Measurements from ENCODE around the gene UBL4B. TPM values are rescaled to one million over a fixed set of nuclear protein-coding genes. Genes with fewer than 3 reads are reported as not detected.
A peak's percentile ranks its signal among the peaks of the same experiment; 100 is the strongest.

The UBL4B gene
- total RNA-seq, 2 donors from 2014 or later = not detected

GRCh38 chr1:110130989-110131388 lies 18.7 kb downstream of the UBL4B start:
- Mint-ChIP-seq H3K27ac (no peak overlapping the region), H3K36me3 (no peaks in the 10 kb centered on the region), H3K9me3 (no peaks in the 10 kb centered on the region)
- no peak for DNase-seq (ENCODE audit: low spot score in 2 of 2)
- ATAC-seq = no peak

- Mint-ChIP-seq H3K27ac (no peak overlapping the region), H3K36me3 (no peaks in the 10 kb centered on the region), H3K9me3 (no peaks in the 10 kb centered on the region)
- ATAC-seq (no peak), DNase-seq (ENCODE audit: low spot score in 2 of 2) (no peak)
Observed at GRCh38 chr1:110132682-110133081, 20.4 kb downstream of the UBL4B start.

- Mint-ChIP-seq H3K36me3 (no peaks in the 10 kb centered on the region), H3K9me3 (no peaks in the 10 kb centered on the region), H3K27ac (no peak overlapping the region)
- ATAC-seq = no peak
- no peak for DNase-seq (ENCODE audit: low spot score in 2 of 2)
Observed at GRCh38 chr1:110133436-110133835, 21.2 kb downstream of the UBL4B start.

GRCh38 chr1:110134050-110134595 lies 21.9 kb downstream of the UBL4B start:
- H3K36me3 Mint-ChIP-seq = no peaks in the 10 kb centered on the region
- H3K27ac Mint-ChIP-seq = no peak overlapping the region
- ATAC-seq = no peak
- H3K9me3 Mint-ChIP-seq = no peaks in the 10 kb centered on the region
- DNase-seq (ENCODE audit: low spot score in 2 of 2) = no peak

- DNase-seq (ENCODE audit: low spot score in 2 of 2) = no peak
- H3K36me3 Mint-ChIP-seq = no peaks in the 10 kb centered on the region
- H3K27ac Mint-ChIP-seq = no peak overlapping the region
- ATAC-seq = no peak
- H3K9me3 Mint-ChIP-seq = no peaks in the 10 kb centered on the region
Observed at GRCh38 chr1:110135246-110135645, 23.0 kb downstream of the UBL4B start.

GRCh38 chr1:110135666-110136065 lies 23.4 kb downstream of the UBL4B start:
- Mint-ChIP-seq H3K36me3 (no peaks in the 10 kb centered on the region), H3K9me3 (no peaks in the 10 kb centered on the region), H3K27ac (no peak overlapping the region)
- no peak for ATAC-seq
- DNase-seq (ENCODE audit: low spot score in 2 of 2) = no peak

- H3K9me3 Mint-ChIP-seq = no peaks in the 10 kb centered on the region
- H3K27ac Mint-ChIP-seq = no peak overlapping the region
- H3K36me3 Mint-ChIP-seq = no peaks in the 10 kb centered on the region
- ATAC-seq = peak; percentile 43 to 76
- DNase-seq (ENCODE audit: low spot score in 2 of 2) = peak in 1 of 2 donors; percentile 12
Observed at GRCh38 chr1:110136911-110137310, 24.7 kb downstream of the UBL4B start.

GRCh38 chr1:110138956-110139355 lies 26.7 kb downstream of the UBL4B start:
- H3K36me3 Mint-ChIP-seq = no peaks in the 10 kb centered on the region

GRCh38 chr1:110144366-110144765 lies 32.1 kb downstream of the UBL4B start:
- DNase-seq (ENCODE audit: low spot score in 2 of 2) (peak in 1 of 2 donors; percentile 3), ATAC-seq (no peak)
- no peaks in the 10 kb centered on the region for H3K36me3 Mint-ChIP-seq
- no peak overlapping the region for H3K27ac Mint-ChIP-seq
- no peaks in the 10 kb centered on the region for H3K9me3 Mint-ChIP-seq

More at GRCh38 chr1:110138956-110139355, 26.7 kb downstream of the UBL4B start:
- no peaks in the 10 kb centered on the region for H3K9me3 Mint-ChIP-seq
- DNase-seq (ENCODE audit: low spot score in 2 of 2) (no peak), ATAC-seq (no peak)
- H3K27ac Mint-ChIP-seq = no peak overlapping the region

GRCh38 chr1:110148961-110149360 lies 36.7 kb downstream of the UBL4B start:
- H3K27ac Mint-ChIP-seq = no peak overlapping the region

GRCh38 chr1:110150330-110151174 lies 38.3 kb downstream of the UBL4B start, which contains the start of gene SLC6A17:
Gene SLC6A17, plus strand, starts transcription at chr1:110150494. Its CDS starts 16,436 bp downstream, at chr1:110166930.
- H3K36me3 Mint-ChIP-seq = peaks cover 0 to 4% of the 10 kb centered on the region in 2 donors
- H3K9me3 Mint-ChIP-seq = no peaks in the 10 kb centered on the region
- ATAC-seq (peak; percentile 75 to 93), DNase-seq (ENCODE audit: low spot score in 2 of 2) (peak in 1 of 2 donors; percentile 62)
- H3K27ac Mint-ChIP-seq = no peak within 1 kb of the TSS

More at GRCh38 chr1:110148961-110149360, 36.7 kb downstream of the UBL4B start:
- peaks cover 0 to 4% of the 10 kb centered on the region in 2 donors for H3K36me3 Mint-ChIP-seq
- ATAC-seq = no peak
- H3K9me3 Mint-ChIP-seq = no peaks in the 10 kb centered on the region
- no peak for DNase-seq (ENCODE audit: low spot score in 2 of 2)

- H3K9me3 Mint-ChIP-seq = no peaks in the 10 kb centered on the region
- H3K27ac Mint-ChIP-seq = no peak overlapping the region
- peaks cover 0 to 4% of the 10 kb centered on the region in 2 donors for H3K36me3 Mint-ChIP-seq
- DNase-seq (ENCODE audit: low spot score in 2 of 2) = no peak
- ATAC-seq = no peak
Observed at GRCh38 chr1:110151175-110151669, 39.0 kb downstream of the UBL4B start.

- DNase-seq (ENCODE audit: low spot score in 2 of 2) (no peak), ATAC-seq (no peak)
- Mint-ChIP-seq H3K36me3 (peaks cover 0 to 4% of the 10 kb centered on the region in 2 donors), H3K9me3 (no peaks in the 10 kb centered on the region), H3K27ac (no peak overlapping the region)
Observed at GRCh38 chr1:110152133-110152785, 40.0 kb downstream of the UBL4B start.

- no peak overlapping the region for H3K27ac Mint-ChIP-seq
- peaks cover 0 to 3% of the 10 kb centered on the region in 2 donors for H3K9me3 Mint-ChIP-seq
- ATAC-seq = no peak
- no peak for DNase-seq (ENCODE audit: low spot score in 2 of 2)
- peaks cover 0 to 4% of the 10 kb centered on the region in 2 donors for H3K36me3 Mint-ChIP-seq
Observed at GRCh38 chr1:110153407-110153950, 41.2 kb downstream of the UBL4B start.

GRCh38 chr1:110155878-110156522 lies 43.8 kb downstream of the UBL4B start:
- Mint-ChIP-seq H3K9me3 (peaks cover 0 to 3% of the 10 kb centered on the region in 2 donors), H3K27ac (no peak overlapping the region), H3K36me3 (no peaks in the 10 kb centered on the region)
- ATAC-seq (no peak), DNase-seq (ENCODE audit: low spot score in 2 of 2) (peak in 1 of 2 donors; percentile 69)

GRCh38 chr1:110158261-110158660 lies 46.0 kb downstream of the UBL4B start:
- Mint-ChIP-seq H3K36me3 (peaks cover 0 to 5% of the 10 kb centered on the region in 2 donors), H3K9me3 (peaks cover 0 to 3% of the 10 kb centered on the region in 2 donors), H3K27ac (no peak overlapping the region)
- no peak for DNase-seq (ENCODE audit: low spot score in 2 of 2)
- no peak for ATAC-seq
